SH-SY5Y (cell line): ENCODE data around the gene NCK2.

ENCODE experiments used
- GATA2 ChIP-seq: IDR thresholded peaks from 2 replicates; pipeline ENCODE4 v1.6.1; 2011; ENCODE audit warnings: mild to moderate bottlenecking, low read depth, low read length
- GATA3 ChIP-seq: IDR thresholded peaks from 2 replicates; pipeline ENCODE4 v1.6.1; 2011; ENCODE audit warnings: low read depth, mild to moderate bottlenecking, low read length, moderate library complexity

DNA sequence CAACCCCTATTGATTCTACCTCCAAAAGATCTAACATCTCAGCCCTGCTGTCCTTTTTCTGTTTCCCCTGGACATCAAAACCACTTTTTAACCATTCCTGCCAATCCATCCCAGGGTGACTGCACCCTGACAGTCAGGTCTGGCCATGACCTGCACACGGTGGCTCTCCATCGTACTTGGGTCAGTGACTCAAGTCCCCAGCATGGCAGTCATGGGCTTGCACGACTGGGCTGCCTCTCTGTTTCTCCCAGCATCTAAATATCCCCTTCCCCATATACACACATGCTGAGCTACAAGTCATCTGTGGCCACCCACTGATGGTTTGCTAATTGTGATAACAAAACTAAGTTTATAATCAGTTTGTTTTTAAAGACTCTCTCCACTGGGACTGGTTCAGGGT, 6.6 kb downstream of the NCK2 start:
- TF ChIP-seq GATA2 (no peak), GATA3 (no peak)
